Nephron (organoid): Measurements from ENCODE around the gene UST.

Experiments
- H3K27ac Mint-ChIP-seq, 3 experiments: 2 replicates each; pipeline ENCODE4 v1.8.0; 2020; ENCODE audit warnings: mixed read lengths in 3 of 3, mild to moderate bottlenecking in 2 of 3, moderate library complexity in 1 of 3
- H3K27me3 Mint-ChIP-seq: 2 replicates; pipeline ENCODE4 v1.8.0; 2021; ENCODE audit warnings: low read depth, mild to moderate bottlenecking, moderate library complexity, mixed read lengths
- H3K36me3 Mint-ChIP-seq: 2 replicates; pipeline ENCODE4 v1.8.0; 2020; ENCODE audit warnings: low read depth, mixed read lengths
- H3K4me1 Mint-ChIP-seq: 2 replicates; pipeline ENCODE4 v1.8.0; 2020; ENCODE audit warnings: mixed read lengths
- H3K4me3 Mint-ChIP-seq, 3 experiments: 2 replicates each; pipeline ENCODE4 v1.8.0; 2020; ENCODE audit warnings: mild to moderate bottlenecking in 3 of 3, mixed read lengths in 3 of 3, moderate library complexity in 2 of 3
- H3K9me3 Mint-ChIP-seq: 2 replicates; pipeline ENCODE4 v1.8.0; 2020; ENCODE audit warnings: mixed read lengths
- TF ChIP-seq, protein P1 (sequence below), 3 experiments: fragments of 200-600 bp; sonication (generic); IDR thresholded peaks; one replicate each; pipeline ENCODE4 v1.5.0; 2021; ENCODE audit warnings: antibody characterized with exemption in 3 of 3; ENCODE audit not compliant: unreplicated experiment in 3 of 3

UST gene

DNA sequence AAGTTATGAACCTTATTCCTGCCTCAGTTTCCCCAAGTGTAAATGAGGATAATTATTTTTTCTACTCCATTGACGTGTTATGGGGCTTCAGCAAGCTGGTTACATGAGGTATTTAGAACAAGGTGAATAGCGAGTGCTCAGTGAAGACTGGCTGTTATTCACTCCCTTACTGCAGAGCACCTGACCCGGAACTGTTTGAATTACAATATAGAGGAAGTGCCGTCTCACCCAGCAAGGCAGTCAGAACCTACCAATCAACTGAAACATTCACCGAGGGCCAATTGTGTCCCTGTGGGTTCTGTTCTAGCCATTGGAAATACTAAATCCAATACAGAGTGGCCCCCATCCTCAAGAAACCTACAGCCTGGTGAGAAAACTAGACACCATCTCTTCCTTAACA, 216.9 kb downstream of the UST start:
- Mint-ChIP-seq H3K4me3 (no peak overlapping the region), H3K4me1 (peaks cover 63% of the 10 kb centered on the region), H3K9me3 (no peaks in the 10 kb centered on the region), H3K36me3 (peaks cover 6% of the 10 kb centered on the region), H3K27ac (no peak overlapping the region), H3K27me3 (peaks cover 5% of the 10 kb centered on the region)
- TF ChIP-seq, protein P1, sequence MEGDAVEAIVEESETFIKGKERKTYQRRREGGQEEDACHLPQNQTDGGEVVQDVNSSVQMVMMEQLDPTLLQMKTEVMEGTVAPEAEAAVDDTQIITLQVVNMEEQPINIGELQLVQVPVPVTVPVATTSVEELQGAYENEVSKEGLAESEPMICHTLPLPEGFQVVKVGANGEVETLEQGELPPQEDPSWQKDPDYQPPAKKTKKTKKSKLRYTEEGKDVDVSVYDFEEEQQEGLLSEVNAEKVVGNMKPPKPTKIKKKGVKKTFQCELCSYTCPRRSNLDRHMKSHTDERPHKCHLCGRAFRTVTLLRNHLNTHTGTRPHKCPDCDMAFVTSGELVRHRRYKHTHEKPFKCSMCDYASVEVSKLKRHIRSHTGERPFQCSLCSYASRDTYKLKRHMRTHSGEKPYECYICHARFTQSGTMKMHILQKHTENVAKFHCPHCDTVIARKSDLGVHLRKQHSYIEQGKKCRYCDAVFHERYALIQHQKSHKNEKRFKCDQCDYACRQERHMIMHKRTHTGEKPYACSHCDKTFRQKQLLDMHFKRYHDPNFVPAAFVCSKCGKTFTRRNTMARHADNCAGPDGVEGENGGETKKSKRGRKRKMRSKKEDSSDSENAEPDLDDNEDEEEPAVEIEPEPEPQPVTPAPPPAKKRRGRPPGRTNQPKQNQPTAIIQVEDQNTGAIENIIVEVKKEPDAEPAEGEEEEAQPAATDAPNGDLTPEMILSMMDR (IDR thresholded peaks at IDR 0.05; ENCODE audit: unreplicated experiment in 3 of 3): no peak

DNA sequence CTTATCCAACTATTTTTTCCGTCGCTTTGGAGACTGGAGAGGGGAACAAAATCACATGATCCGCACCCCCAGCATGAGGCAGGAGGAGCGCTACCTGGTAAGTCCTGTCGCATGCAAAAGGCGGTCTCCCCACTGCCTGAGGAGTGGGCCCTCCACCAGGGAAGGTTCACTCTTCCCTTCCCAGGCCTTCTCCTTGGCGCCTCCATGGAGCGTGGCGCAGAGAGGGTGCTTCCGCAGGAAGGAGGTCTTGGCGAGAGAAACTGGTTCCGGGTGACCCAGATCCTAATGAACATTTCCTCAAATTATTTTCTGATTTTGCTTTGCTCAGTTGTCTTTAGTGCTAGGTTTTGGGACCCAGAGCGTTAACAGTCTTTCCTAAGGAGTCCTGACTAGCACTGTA, 217.6 kb downstream of the UST start:
- Mint-ChIP-seq H3K27ac (no peak overlapping the region), H3K4me1 (peaks cover 63% of the 10 kb centered on the region), H3K27me3 (peaks cover 5% of the 10 kb centered on the region), H3K36me3 (peaks cover 6% of the 10 kb centered on the region), H3K9me3 (no peaks in the 10 kb centered on the region), H3K4me3 (no peak overlapping the region)
- TF ChIP-seq, protein P1 (IDR thresholded peaks at IDR 0.05; ENCODE audit: unreplicated experiment in 3 of 3): no peak

DNA sequence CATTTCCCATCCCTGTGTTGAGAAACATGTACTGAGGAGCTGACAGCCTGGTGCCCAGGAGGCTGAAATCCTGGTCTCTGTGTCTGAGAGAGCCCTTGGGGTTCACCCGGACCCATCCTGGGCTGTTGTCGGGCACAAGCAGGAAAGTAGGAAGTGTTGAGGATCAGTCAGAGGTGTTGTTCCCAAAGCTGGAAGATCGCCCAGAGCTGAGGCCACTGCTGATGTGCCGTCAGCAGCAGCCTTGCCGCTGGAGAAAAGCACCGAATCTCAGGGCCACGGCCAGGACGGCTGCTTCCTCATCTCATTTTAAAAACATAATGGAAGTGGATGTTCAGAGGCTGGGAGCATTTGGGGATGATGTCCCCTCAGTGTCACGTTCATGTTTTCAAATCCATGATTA, 218.5 kb downstream of the UST start:
- peaks cover 6% of the 10 kb centered on the region for H3K36me3 Mint-ChIP-seq
- TF ChIP-seq, protein P1 (IDR thresholded peaks at IDR 0.05; ENCODE audit: unreplicated experiment in 3 of 3): no peak

DNA sequence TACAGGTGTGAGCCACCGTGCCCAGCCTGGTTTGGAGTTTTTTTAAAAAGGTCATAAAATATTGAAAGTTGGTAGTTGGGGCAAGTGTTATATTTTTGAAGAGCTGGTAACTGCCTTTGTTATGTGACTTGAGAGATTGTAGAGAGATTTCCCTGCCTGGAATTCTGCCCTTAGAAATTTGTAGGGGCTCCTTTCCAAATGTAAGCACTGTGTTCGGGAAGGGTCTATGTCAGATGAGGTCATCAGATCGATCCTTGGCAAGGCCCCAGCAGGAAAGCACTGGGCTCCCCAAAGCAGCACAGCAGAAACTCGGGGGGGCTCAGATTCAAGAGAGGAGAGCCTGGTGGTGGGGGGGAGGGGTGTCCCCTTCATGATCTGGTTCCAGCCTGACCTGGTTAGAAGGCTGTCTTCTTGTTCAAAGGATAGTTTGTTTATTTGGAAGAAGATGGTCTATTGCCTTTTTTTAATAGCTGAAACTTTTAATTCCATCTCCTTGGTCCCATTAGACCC, 220.2 kb downstream of the UST start:
- Mint-ChIP-seq H3K27ac (peak overlapping the region in 2 of 3 experiments; percentile 34 to 89), H3K4me3 (no peak overlapping the region), H3K27me3 (peaks cover 12% of the 10 kb centered on the region), H3K36me3 (peaks cover 6% of the 10 kb centered on the region), H3K9me3 (no peaks in the 10 kb centered on the region), H3K4me1 (peaks cover 66% of the 10 kb centered on the region)
- TF ChIP-seq, protein P1 (IDR thresholded peaks at IDR 0.05; ENCODE audit: unreplicated experiment in 3 of 3): no peak

More for the DNA sequence above, 218.5 kb downstream of the UST start:
- H3K27me3 Mint-ChIP-seq: peaks cover 5% of the 10 kb centered on the region
- no peaks in the 10 kb centered on the region for H3K9me3 Mint-ChIP-seq
- no peak overlapping the region for H3K27ac Mint-ChIP-seq
- peaks cover 66% of the 10 kb centered on the region for H3K4me1 Mint-ChIP-seq
- H3K4me3 Mint-ChIP-seq: no peak overlapping the region

DNA sequence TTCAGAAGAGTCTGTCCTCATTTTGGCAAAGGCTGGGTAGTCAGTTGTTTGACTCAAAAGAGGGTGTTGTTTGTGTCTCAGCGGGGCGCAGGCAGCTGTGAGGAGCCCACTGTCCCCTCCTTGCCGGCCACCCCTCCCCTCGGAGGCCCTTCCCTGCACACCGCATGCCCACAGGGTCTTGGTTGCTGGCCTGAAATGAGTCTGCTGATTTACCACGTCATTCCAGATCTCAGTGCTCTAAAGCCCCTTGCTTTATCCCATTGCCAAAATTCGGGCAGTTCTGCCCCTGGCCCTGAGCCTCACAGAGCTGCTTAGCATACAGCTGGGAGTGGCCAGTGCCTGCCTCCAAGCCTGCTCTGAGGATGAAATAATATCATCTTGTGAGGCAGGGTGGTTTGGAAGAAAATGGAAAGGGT, 220.7 kb downstream of the UST start:
- H3K36me3 Mint-ChIP-seq: peaks cover 6% of the 10 kb centered on the region
- no peak overlapping the region for H3K4me3 Mint-ChIP-seq
- H3K9me3 Mint-ChIP-seq: no peaks in the 10 kb centered on the region
- peaks cover 16% of the 10 kb centered on the region for H3K27me3 Mint-ChIP-seq
- H3K27ac Mint-ChIP-seq: peak overlapping the region in 2 of 3 experiments; percentile 89 to 98
- H3K4me1 Mint-ChIP-seq: peaks cover 68% of the 10 kb centered on the region
- TF ChIP-seq, protein P1 (IDR thresholded peaks at IDR 0.05; ENCODE audit: unreplicated experiment in 3 of 3): no peak
